ENCODE data around the gene TMEM62.

Gene TMEM62

DNA sequence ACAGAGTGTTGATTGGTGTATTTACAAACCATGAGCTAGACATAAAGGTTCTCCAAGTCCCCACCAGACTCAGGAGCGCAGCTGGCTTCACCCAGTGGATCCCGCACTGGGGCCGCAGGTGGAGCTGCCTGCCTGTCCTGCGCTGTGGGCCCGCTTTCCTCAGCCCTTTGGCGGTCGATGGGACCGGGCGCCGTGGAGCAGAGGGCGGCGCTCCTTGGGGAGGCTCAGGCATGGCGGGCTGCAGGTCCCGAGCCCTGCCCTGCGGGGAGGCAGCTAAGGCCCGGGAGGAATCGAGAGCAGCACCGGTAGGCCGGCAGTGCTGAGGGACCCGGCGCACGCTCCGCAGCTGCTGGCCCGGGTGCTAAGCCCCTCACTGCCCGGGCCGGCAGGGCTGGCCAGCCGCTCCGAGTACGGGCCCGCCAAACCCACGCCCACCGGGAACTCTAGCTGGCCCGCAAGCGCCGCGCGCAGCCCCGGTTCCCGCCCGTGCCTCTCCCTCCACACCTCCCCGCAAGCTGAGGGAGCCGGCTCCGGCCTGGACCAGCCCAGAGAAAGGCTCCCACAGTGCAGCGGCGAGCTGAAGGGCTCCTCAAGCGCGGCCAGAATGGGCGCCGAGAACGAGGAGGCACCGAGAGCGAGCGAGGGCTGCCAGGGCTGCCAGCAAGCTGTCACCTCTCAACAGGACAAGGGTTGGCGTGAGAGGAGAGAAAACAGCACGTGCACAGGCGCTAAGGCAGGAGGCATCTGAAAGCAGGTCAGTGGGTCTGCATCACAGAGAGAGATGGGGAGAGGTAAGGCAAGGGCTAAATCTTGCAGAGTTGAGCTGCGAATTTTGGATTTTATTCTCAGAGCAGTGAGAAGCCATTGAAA lies 93.3 kb downstream of the TMEM62 start:
- H3K4me3 ChIP-seq (ENCODE audit: control insufficient read depth in 1 of 7, extremely low read depth in 1 of 7, insufficient read depth in 4 of 7, low read depth in 2 of 7, low read length in 6 of 7), result no peak overlapping the region
- H3K4me1 ChIP-seq (ENCODE audit: control extremely low read depth in 1 of 4, control insufficient read depth in 4 of 4, insufficient read depth in 4 of 4, low read length in 3 of 4), result peaks cover 0 to 13% (median 5%) of the 10 kb centered on the region in 4 experiments
- peaks cover 0 to 2% (median 0%) of the 10 kb centered on the region in 5 experiments for H3K27me3 ChIP-seq (replicated peaks in 2 of 5; ENCODE audit: control insufficient read depth in 4 of 5, insufficient read depth in 5 of 5, low read length in 4 of 5)
- no peak for DNase-seq
- POLR2A ChIA-PET, result no interaction called here
- H3K9me3 ChIP-seq (ENCODE audit: control extremely low read depth in 1 of 5, control insufficient read depth in 4 of 5, insufficient read depth in 2 of 5, low read depth in 1 of 5, low read length in 4 of 5), result no peaks in the 10 kb centered on the region
- H3K27ac ChIP-seq (ENCODE audit: insufficient read depth in 1 of 2, low read depth in 1 of 2, low read length in 2 of 2, poor library complexity in 1 of 2, severe bottlenecking in 2 of 2), result no peak overlapping the region
- WGBS (ENCODE audit: insufficient coverage), result 98% methylated on average over 53 of the region's 57 CpGs
- H3K36me3 ChIP-seq (ENCODE audit: control insufficient read depth in 4 of 4, insufficient read depth in 4 of 4, low read length in 3 of 4), result no peaks in the 10 kb centered on the region
- CTCF ChIA-PET, result interaction anchor here (0.7 to 7.7 kb wide), 15 partner anchors 10 to 125 kb away, joined by 3 to 201 read pairs (median 16); partner anchors contain the start of genes CCNDBP1 and TGM5

GRCh38 chr15:43229977-43230376 lies 96.6 kb downstream of the TMEM62 start:
- H3K4me3 ChIP-seq (ENCODE audit: control insufficient read depth in 1 of 7, extremely low read depth in 1 of 7, insufficient read depth in 4 of 7, low read depth in 2 of 7, low read length in 6 of 7), result no peak overlapping the region
- WGBS (ENCODE audit: insufficient coverage), result 83% methylated on average over 2 of the region's 5 CpGs
- CTCF ChIA-PET, result interaction anchor here (0.8 to 7.7 kb wide), 6 partner anchors 10 to 56 kb away, joined by 3 to 201 read pairs (median 16); partner anchors contain the start of gene TGM5
- DNase-seq, result no peak
- H3K27me3 ChIP-seq (replicated peaks in 2 of 5; ENCODE audit: control insufficient read depth in 4 of 5, insufficient read depth in 5 of 5, low read length in 4 of 5), result peaks cover 0 to 3% (median 2%) of the 10 kb centered on the region in 5 experiments
- POLR2A ChIA-PET, result no interaction called here
- peaks cover 0 to 19% (median 5%) of the 10 kb centered on the region in 4 experiments for H3K4me1 ChIP-seq (ENCODE audit: control extremely low read depth in 1 of 4, control insufficient read depth in 4 of 4, insufficient read depth in 4 of 4, low read length in 3 of 4)
- H3K9me3 ChIP-seq (ENCODE audit: control extremely low read depth in 1 of 5, control insufficient read depth in 4 of 5, insufficient read depth in 2 of 5, low read depth in 1 of 5, low read length in 4 of 5), result no peaks in the 10 kb centered on the region
- no peak overlapping the region for H3K27ac ChIP-seq (ENCODE audit: insufficient read depth in 1 of 2, low read depth in 1 of 2, low read length in 2 of 2, poor library complexity in 1 of 2, severe bottlenecking in 2 of 2)
- H3K36me3 ChIP-seq (ENCODE audit: control insufficient read depth in 4 of 4, insufficient read depth in 4 of 4, low read length in 3 of 4), result no peaks in the 10 kb centered on the region

DNA sequence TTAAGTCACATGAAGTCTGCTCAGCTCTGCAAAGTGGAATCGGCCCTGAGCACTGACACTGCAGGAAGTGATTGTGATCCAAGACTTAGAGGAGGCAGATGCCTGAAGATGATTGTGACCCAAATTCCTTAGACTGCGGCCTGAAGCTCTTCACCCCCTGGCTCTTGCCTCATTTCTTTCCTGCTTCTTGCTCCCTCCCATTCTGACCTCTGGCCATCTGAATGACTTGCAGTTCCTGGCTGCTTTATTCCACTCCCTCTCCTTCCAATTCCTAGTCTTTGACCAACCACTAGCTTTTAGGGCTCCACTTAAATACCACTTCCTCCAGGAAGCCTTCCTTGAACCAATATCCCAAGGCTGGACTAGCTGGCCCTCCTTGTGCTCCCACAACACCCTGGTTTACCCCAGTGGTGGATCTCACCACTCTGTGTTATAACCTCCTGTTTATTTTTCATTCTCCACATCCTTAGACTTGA lies 97.3 kb downstream of the TMEM62 start:
- no peak overlapping the region for H3K27ac ChIP-seq (ENCODE audit: insufficient read depth in 1 of 2, low read depth in 1 of 2, low read length in 2 of 2, poor library complexity in 1 of 2, severe bottlenecking in 2 of 2)
- peaks cover 0 to 9% (median 2%) of the 10 kb centered on the region in 5 experiments for H3K27me3 ChIP-seq (replicated peaks in 2 of 5; ENCODE audit: control insufficient read depth in 4 of 5, insufficient read depth in 5 of 5, low read length in 4 of 5)
- whole genome bisulfite sequencing (ENCODE audit: insufficient coverage), result 10% methylated on average over 2 of the region's 2 CpGs
- no peaks in the 10 kb centered on the region for H3K36me3 ChIP-seq (ENCODE audit: control insufficient read depth in 4 of 4, insufficient read depth in 4 of 4, low read length in 3 of 4)
- no peak overlapping the region for H3K4me3 ChIP-seq (ENCODE audit: control insufficient read depth in 1 of 7, extremely low read depth in 1 of 7, insufficient read depth in 4 of 7, low read depth in 2 of 7, low read length in 6 of 7)
- ChIA-PET CTCF (interaction anchor here (0.6 to 7.7 kb wide), 10 partner anchors 9 to 638 kb away, joined by 3 to 201 read pairs (median 6); partner anchors contain the start of gene TGM5), POLR2A (no interaction called here)
- peaks cover 0 to 16% (median 3%) of the 10 kb centered on the region in 4 experiments for H3K4me1 ChIP-seq (ENCODE audit: control extremely low read depth in 1 of 4, control insufficient read depth in 4 of 4, insufficient read depth in 4 of 4, low read length in 3 of 4)
- DNase-seq, result peak in 2 of 3 donors; percentile 69 to 82
- no peaks in the 10 kb centered on the region for H3K9me3 ChIP-seq (ENCODE audit: control extremely low read depth in 1 of 5, control insufficient read depth in 4 of 5, insufficient read depth in 2 of 5, low read depth in 1 of 5, low read length in 4 of 5)

- Histone ChIP-seq H3K4me1 (ENCODE audit: control extremely low read depth in 1 of 4, control insufficient read depth in 4 of 4, insufficient read depth in 4 of 4, low read length in 3 of 4) (peaks cover 0 to 31% (median 9%) of the 10 kb centered on the region in 4 experiments), H3K9me3 (ENCODE audit: control extremely low read depth in 1 of 5, control insufficient read depth in 4 of 5, insufficient read depth in 2 of 5, low read depth in 1 of 5, low read length in 4 of 5) (no peaks in the 10 kb centered on the region), H3K27ac (ENCODE audit: insufficient read depth in 1 of 2, low read depth in 1 of 2, low read length in 2 of 2, poor library complexity in 1 of 2, severe bottlenecking in 2 of 2) (no peak overlapping the region), H3K27me3 (replicated peaks in 2 of 5; ENCODE audit: control insufficient read depth in 4 of 5, insufficient read depth in 5 of 5, low read length in 4 of 5) (peaks cover 0 to 15% (median 2%) of the 10 kb centered on the region in 5 experiments), H3K36me3 (ENCODE audit: control insufficient read depth in 4 of 4, insufficient read depth in 4 of 4, low read length in 3 of 4) (no peaks in the 10 kb centered on the region), H3K4me3 (ENCODE audit: control insufficient read depth in 1 of 7, extremely low read depth in 1 of 7, insufficient read depth in 4 of 7, low read depth in 2 of 7, low read length in 6 of 7) (no peak overlapping the region)
- 100% methylated on average over 3 of the region's 3 CpGs for WGBS (ENCODE audit: insufficient coverage)
- no peak for DNase-seq
- POLR2A ChIA-PET, result no interaction called here
- CTCF ChIA-PET, result interaction anchor here (0.9 to 6.6 kb wide), 5 partner anchors 14 to 53 kb away, joined by 3 to 61 read pairs (median 4); no protein-coding TSS in a partner anchor
Observed at GRCh38 chr15:43232289-43232874, 99.0 kb downstream of the TMEM62 start.

Measured in common myeloid progenitor, CD34-positive (primary cell).